PC-9 (cell line): ENCODE measurements around the gene RIOX2. TPM values are rescaled to one million over a fixed set of nuclear protein-coding genes. Genes with fewer than 3 reads are reported as not detected.
"Not testable (repeated sequence)": the region's sequence is repeated elsewhere in the genome, so short reads cannot be mapped to it uniquely, and the experiment has no call there.

Experiments used
- BruUV-seq: library from RNA; stranded (reverse); fragments of 400-500 nt; replicated peaks from 2 replicates; lab custom pipeline; 2021; lab: Mats Ljungman, UMichigan
- CTCF ChIA-PET: fragments of 300-600 bp; sonication (Branson Sonifier 250); formaldehyde crosslinking; loops from one replicate; lab custom pipeline; 2022; ENCODE audit warnings: antibody characterized with exemption; lab: Charles Lee
- POLR2A ChIA-PET: fragments of 300-600 bp; sonication (Branson Sonifier 250); formaldehyde crosslinking; loops from one replicate; lab custom pipeline; 2022; ENCODE audit warnings: antibody characterized with exemption; ENCODE audit not compliant: unreplicated experiment; lab: Charles Lee
- DNase-seq, 2 experiments: peaks; one replicate each; pipeline versions ENCODE4 v3.0.0 to v3.0.0-alpha.2; 2015 to 2022; ENCODE audit warnings: mixed read lengths in 1 of 2
- H2AFZ ChIP-seq: fragments of 200-600 bp; sonication (generic); 2 replicates; pipeline ENCODE4 v1.8.1; 2017; ENCODE audit warnings: antibody characterized with exemption
- H3F3A ChIP-seq: fragments of 200-600 bp; sonication (generic); 2 replicates; pipeline ENCODE4 v1.8.1; 2017; ENCODE audit warnings: antibody characterized with exemption, mild to moderate bottlenecking, low read depth; ENCODE audit not compliant: insufficient read depth
- H3K27ac ChIP-seq: fragments of 200-600 bp; sonication (generic); 2 replicates; pipeline ENCODE4 v1.6.1; 2016; ENCODE audit warnings: mixed run types
- H3K27me3 ChIP-seq: fragments of 200-600 bp; sonication (generic); 2 replicates; pipeline ENCODE4 v1.6.1; 2016; ENCODE audit warnings: low read depth, mixed run types; ENCODE audit not compliant: insufficient read depth
- H3K36me3 ChIP-seq: fragments of 200-600 bp; sonication (generic); 2 replicates; pipeline ENCODE4 v1.6.1; 2016; ENCODE audit warnings: low read depth, mixed run types
- H3K4me1 ChIP-seq: fragments of 200-600 bp; sonication (generic); replicated peaks from 2 replicates; pipeline ENCODE4 v1.6.1; 2016; ENCODE audit warnings: mixed run types; ENCODE audit not compliant: insufficient read depth
- H3K4me2 ChIP-seq: fragments of 200-600 bp; sonication (generic); 2 replicates; pipeline ENCODE4 v1.6.1; 2017; ENCODE audit warnings: mixed run types
- H3K4me3 ChIP-seq: fragments of 200-600 bp; sonication (generic); 2 replicates; pipeline ENCODE4 v1.6.1; 2016; ENCODE audit warnings: mixed run types
- H3K79me2 ChIP-seq: fragments of 200-600 bp; sonication (generic); 2 replicates; pipeline ENCODE4 v1.6.1; 2017; ENCODE audit warnings: low read depth, mixed run types
- H3K9me2 ChIP-seq: fragments of 200-600 bp; sonication (generic); 2 replicates; pipeline ENCODE4 v1.8.1; 2017; ENCODE audit warnings: mild to moderate bottlenecking; ENCODE audit not compliant: insufficient read depth
- H3K9me3 ChIP-seq: fragments of 200-600 bp; sonication (generic); 2 replicates; pipeline ENCODE4 v1.8.1; 2016; ENCODE audit warnings: low read depth; ENCODE audit not compliant: insufficient read depth
- H4K20me1 ChIP-seq: fragments of 200-600 bp; sonication (generic); 2 replicates; pipeline ENCODE4 v1.8.1; 2017; ENCODE audit not compliant: insufficient read depth
- EZH2 ChIP-seq: fragments of 200-600 bp; sonication (generic); IDR thresholded peaks from 2 replicates; pipeline ENCODE4 v1.8.0; 2017; ENCODE audit warnings: antibody characterized with exemption, low read depth
- intact Hi-C: fragments of 100-400 bp; cut with micrococcal nuclease; formaldehyde crosslinking; loops from one replicate; pipeline ENCODE4 v1.10.0; 2022; ENCODE audit not compliant: unreplicated experiment
- total RNA-seq: library from RNA; stranded (reverse); gene quantifications from 2 replicates; pipeline ENCODE4 v1.2.3, GENCODE V29; 2021
- TF ChIP-seq, protein P1 (sequence below): fragments of 200-600 bp; sonication (generic); conservative IDR thresholded peaks from 2 replicates; pipeline ENCODE4 v1.6.1; 2017; ENCODE audit warnings: mixed run types, antibody characterized with exemption, mild to moderate bottlenecking, moderate library complexity

Gene RIOX2
- total RNA-seq, 1 experiment from 2014 or later, result 33.1 TPM

DNA sequence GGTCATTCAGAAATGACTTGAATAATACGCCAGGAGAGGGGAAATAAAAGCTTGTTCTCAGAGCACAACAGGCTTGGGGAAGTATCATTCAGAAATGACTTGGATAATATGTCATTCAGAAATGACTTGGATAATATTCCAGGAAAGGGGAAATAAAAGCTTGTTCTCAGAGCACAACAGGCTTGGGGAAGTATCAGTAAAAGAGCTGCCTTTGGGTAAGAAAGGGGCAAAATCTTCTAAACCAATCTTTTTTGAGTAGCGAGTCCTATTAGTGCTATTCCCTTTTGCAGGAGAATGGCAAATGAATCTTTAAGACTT, 42.0 kb upstream of the RIOX2 start:
- Histone ChIP-seq H3K4me1 (peaks cover 28% of the 10 kb centered on the region), H3K36me3 (no peaks in the 10 kb centered on the region), H3K4me3 (peak overlapping the region; percentile 2; the same call in 1 of the 2 replicates), H3K79me2 (no peaks in the 10 kb centered on the region), H3K4me2 (peak overlapping the region; percentile 55), H3F3A (peaks cover 24% of the 10 kb centered on the region), H3K27ac (peak overlapping the region; percentile 48), H3K27me3 (no peaks in the 10 kb centered on the region), H3K9me3 (no peaks in the 10 kb centered on the region), H3K9me2 (no peaks in the 10 kb centered on the region), H2AFZ (no peak overlapping the region; the same call in 1 of the 2 replicates), H4K20me1 (no peaks in the 10 kb centered on the region)
- ChIA-PET POLR2A (no interaction called here), CTCF (interaction anchor here (0.7 kb wide), 2 partner anchors 156 to 1646 kb away, joined by 3 to 4 read pairs; no protein-coding TSS in a partner anchor)
- TF ChIP-seq, protein P1, sequence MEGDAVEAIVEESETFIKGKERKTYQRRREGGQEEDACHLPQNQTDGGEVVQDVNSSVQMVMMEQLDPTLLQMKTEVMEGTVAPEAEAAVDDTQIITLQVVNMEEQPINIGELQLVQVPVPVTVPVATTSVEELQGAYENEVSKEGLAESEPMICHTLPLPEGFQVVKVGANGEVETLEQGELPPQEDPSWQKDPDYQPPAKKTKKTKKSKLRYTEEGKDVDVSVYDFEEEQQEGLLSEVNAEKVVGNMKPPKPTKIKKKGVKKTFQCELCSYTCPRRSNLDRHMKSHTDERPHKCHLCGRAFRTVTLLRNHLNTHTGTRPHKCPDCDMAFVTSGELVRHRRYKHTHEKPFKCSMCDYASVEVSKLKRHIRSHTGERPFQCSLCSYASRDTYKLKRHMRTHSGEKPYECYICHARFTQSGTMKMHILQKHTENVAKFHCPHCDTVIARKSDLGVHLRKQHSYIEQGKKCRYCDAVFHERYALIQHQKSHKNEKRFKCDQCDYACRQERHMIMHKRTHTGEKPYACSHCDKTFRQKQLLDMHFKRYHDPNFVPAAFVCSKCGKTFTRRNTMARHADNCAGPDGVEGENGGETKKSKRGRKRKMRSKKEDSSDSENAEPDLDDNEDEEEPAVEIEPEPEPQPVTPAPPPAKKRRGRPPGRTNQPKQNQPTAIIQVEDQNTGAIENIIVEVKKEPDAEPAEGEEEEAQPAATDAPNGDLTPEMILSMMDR, result no peak
- no peak for TF ChIP-seq EZH2
- no peak for DNase-seq
- no TSS peak for BruUV-seq
- intact Hi-C loops, result no loop called here

DNA sequence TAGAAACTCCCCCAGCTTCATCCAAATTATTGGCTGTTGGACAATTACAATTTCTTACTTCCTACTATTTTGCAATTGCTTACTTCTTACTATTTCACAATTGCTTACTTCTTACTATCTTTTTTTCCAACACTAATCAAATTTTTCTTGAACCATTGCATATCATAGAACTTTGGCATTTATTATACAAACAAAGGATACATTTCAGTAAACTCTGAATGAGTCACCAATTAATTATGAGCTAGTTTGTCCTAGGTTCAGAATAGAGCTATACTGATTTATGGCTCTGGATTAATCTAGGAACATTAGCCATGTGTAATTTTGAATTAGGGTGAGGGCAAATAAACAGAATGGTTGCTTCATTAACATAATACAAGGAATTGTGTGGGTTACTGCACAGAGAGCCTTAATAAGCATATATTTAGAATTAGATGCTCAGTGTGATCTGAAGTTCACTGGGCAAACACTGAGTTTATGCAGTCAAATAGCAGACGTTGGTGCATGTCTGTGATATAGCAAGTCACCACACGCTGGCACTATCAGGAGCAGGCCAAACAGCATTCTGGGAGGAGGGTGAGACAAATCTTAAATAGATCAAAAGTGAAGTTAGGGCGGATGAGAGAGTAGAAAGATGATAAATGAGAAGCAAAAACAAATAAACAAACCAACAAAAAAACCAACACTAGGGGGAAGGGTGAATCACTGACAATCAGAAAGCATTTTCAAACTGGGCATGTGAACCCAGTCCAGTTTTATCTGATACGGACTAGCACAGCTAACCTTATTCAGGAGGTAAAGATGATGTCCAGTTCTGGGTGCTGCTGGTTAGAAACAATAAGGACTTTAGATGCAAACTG, 41.4 kb upstream of the RIOX2 start:
- ChIA-PET CTCF (interaction anchor here (0.7 to 1.4 kb wide), 3 partner anchors 8 to 1647 kb away, joined by 3 to 7 read pairs (median 4); no protein-coding TSS in a partner anchor), POLR2A (no interaction called here)
- no peaks in the 10 kb centered on the region for H3K9me3 ChIP-seq
- DNase-seq, result peak in 1 of 2 experiments; percentile 90
- BruUV-seq, result no TSS peak
- H4K20me1 ChIP-seq, result no peaks in the 10 kb centered on the region
- H3K79me2 ChIP-seq, result no peaks in the 10 kb centered on the region
- H2AFZ ChIP-seq, result no peak overlapping the region; the same call in 1 of the 2 replicates
- peaks cover 24% of the 10 kb centered on the region for H3F3A ChIP-seq
- H3K9me2 ChIP-seq, result no peaks in the 10 kb centered on the region
- peak overlapping the region; percentile 48 for H3K27ac ChIP-seq
- intact Hi-C loops, result no loop called here
- H3K4me1 ChIP-seq, result peaks cover 28% of the 10 kb centered on the region
- no peak for TF ChIP-seq EZH2
- TF ChIP-seq, protein P1, result no peak; the same call in 1 of the 2 replicates
- no peaks in the 10 kb centered on the region for H3K27me3 ChIP-seq
- peak overlapping the region; percentile 55 for H3K4me2 ChIP-seq
- peak overlapping the region; percentile 2; the same call in 1 of the 2 replicates for H3K4me3 ChIP-seq
- H3K36me3 ChIP-seq, result no peaks in the 10 kb centered on the region

DNA sequence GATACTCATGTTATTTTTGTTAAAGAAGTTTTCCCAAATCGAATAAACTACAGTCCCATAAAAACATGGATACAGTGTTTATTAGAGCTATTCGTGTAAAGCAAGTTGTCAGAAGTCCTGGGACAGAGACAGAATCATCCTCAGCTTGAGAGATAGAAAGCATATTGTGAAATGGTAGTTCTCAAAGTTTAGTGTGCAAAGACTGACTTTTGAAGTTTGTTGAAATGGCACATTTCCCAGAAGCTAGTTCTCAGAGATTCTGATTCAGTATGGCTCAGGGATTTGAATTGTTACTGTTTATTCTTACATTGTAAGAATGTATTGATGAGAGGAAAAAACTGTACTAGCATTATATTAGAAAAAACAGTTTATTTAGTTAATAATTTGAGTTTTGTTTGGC, 40.7 kb upstream of the RIOX2 start:
- Histone ChIP-seq H3K79me2 (no peaks in the 10 kb centered on the region), H4K20me1 (no peaks in the 10 kb centered on the region), H3K4me1 (peaks cover 28% of the 10 kb centered on the region), H3K36me3 (no peaks in the 10 kb centered on the region), H3K27me3 (no peaks in the 10 kb centered on the region), H3K27ac (peak overlapping the region; percentile 48), H3K9me3 (no peaks in the 10 kb centered on the region), H3K9me2 (no peaks in the 10 kb centered on the region), H3F3A (peaks cover 24% of the 10 kb centered on the region), H3K4me2 (peak overlapping the region; percentile 55), H3K4me3 (no peak overlapping the region), H2AFZ (0 out of 2 replicates have a peak overlapping the region, but pooled peaks have one; percentile 13)
- no peak for DNase-seq
- no TSS peak for BruUV-seq
- intact Hi-C loops, result no loop called here
- ChIA-PET POLR2A (no interaction called here), CTCF (interaction anchor here (0.6 to 1.4 kb wide), 2 partner anchors 9 to 223 kb away, joined by 3 to 7 read pairs; no protein-coding TSS in a partner anchor)
- no peak for TF ChIP-seq EZH2
- TF ChIP-seq, protein P1, result no peak

DNA sequence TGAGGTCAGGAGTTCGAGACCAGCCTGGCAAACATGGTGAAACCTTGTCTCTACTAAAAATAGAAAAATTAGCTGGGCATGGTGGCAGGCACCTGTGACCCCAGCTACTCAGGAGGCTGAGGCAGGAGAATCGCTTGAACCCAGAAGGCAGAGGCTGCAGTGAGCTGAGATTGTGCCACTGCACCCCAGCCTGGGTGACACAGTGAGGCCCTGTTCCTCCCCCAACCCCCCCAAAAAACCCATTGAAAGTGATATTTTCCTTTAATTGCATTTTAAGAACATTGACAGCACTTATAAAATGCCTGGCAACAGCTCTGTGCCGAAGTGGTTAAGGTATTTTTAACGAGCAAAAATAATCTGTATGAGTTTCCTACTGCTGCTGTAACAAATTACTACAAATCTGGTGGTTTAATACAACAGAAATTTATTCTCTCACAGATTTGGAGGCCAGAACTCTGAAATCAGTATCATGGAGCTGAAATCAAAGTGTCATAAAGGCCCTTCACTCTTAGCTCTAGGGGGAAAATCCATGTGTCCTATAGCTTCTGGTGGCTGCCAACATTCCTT, 38.7 kb upstream of the RIOX2 start:
- H4K20me1 ChIP-seq, H2AFZ ChIP-seq, H3K36me3 ChIP-seq, H3K9me2 ChIP-seq, H3K9me3 ChIP-seq, H3K4me3 ChIP-seq, H3K27ac ChIP-seq, CTCF ChIA-PET, H3K27me3 ChIP-seq, DNase-seq, H3K79me2 ChIP-seq, BruUV-seq, intact Hi-C loops, H3K4me2 ChIP-seq, POLR2A ChIA-PET: not testable (repeated sequence)
- H3K4me1 ChIP-seq, result peaks cover 28% of the 10 kb centered on the region
- H3F3A ChIP-seq, result peaks cover 24% of the 10 kb centered on the region
